ENCODE measurements around the gene PMPCA.
A peak's percentile ranks its signal among the peaks of the same experiment; 100 is the strongest.
"Not testable (repeated sequence)": the region's sequence is repeated elsewhere in the genome, so short reads cannot be mapped to it uniquely, and the experiment has no call there.

PMPCA gene

DNA sequence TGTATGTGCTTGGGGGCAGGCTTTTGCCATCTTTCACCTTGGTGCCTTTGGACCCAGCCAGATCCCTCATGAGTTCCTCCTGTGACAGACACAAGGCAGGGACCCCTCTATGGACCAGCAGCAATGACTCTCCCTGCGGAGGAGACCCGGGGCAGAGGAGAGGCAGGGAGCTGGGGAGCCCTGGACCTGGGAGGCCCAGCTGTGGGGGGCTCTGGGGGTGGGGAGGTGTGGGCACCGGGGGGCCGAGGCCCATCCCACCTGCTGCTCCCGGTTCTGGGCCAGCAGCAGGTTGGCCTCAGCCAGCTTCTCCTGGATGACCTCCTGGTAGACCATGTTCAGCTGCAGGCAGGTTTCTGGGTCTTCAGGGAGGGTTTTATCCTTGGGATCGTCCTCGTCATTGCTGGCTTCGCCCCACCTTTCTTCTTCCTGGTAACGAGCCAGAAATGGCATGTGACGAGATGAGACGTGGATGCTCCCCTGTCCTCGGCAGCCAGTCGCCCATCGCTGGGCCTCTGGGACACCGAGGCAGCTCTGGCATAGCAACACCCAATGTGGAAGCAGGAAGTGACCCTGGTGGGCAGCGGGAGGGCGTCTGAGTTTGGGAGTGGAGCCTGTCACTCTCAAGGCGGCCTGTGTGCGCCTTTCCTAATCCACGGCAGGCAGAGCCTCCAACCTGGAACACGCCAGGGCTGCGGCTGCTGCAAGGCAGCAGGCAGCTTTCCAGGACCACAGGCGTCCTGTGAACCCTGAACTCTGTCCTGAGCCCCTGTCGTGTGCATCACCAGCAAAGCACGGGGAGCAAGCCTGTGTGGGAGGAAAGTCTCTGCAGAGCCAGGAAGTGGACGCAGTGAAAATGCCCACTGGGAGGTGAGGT is 14.9 kb upstream of the PMPCA start:
- DNase-seq = no peak

DNA sequence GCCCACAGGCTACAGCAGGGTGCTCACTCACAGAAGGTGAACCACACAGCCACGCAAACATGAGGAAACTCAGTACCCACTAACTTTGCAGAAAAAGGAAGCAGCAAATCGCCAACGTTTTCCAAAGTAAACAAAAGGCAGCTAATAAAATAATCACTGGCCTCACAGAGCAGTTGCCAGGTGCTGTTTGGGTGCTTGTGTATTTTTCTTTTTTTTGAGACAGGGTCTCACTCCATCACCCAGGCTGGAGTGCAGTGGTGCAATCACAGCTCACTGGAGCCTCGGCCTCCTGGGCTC is 14.3 kb upstream of the PMPCA start:
- DNase-seq = no peak

DNA sequence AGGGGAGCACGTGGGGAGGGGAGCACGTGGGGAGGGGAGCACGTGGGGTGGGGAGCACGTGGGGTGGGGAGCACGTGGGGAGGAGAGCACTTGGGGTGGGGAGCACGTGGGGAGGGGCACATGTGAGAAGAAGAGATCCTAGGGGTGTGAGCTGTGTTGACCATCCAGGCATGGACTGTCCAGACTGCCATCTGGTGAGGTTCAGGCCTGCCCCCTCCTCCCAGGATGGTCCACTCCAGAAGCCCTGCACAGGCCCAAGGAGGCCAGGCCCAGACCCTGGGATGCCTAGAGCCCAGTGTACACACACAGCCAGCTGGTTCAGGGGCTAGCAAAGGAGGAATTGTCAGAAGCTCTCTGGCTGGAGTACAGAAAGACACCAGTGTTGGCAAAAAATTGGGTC is 12.8 kb upstream of the PMPCA start:
- DNase-seq = no peak

GRCh38 chr9:136398286-136398685 is 12.2 kb upstream of the PMPCA start:
- DNase-seq = no peak

DNA sequence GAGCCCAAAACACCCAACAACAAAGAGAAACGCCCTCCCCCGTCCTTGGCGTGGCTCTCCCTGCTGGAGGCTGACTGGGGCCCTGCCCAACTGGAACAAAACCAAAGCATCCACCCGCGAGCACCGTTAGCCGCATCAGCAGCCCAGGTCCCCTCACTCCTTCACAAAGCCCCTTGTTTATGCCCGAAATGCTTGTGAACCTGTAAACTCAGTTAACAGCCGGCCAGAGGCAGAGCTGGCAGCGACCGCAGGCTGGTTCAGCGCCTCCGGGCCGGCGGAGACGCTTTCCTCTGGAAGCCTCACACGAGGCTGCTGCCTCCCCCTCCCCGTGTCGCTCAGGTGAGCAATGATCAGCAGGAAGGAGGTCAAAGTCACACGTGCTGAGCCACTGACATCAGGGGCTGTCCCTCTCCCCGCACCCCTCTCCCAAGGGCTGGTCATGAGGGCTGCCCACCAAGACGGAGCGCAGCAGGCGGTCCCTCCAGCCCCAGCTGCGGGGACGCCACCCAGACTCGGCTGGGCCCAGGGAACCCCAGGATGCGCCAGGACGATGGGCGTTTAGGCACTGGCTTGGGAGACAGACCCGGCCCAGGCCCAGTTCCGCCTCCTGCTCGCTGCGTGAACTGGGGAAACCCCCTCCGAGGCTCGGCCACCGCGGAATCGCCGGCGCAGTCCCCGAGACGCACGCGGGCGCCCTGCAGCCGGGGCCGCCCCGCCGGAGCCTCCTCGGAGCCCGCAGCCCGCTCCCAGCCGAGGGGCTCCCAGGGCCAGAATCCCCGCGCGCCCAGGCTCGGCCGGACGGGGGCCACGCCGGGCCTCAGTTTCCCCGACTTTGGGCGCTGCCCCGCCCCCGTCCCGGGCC is 11.1 kb upstream of the PMPCA start:
- peak; percentile 51 for DNase-seq

DNA sequence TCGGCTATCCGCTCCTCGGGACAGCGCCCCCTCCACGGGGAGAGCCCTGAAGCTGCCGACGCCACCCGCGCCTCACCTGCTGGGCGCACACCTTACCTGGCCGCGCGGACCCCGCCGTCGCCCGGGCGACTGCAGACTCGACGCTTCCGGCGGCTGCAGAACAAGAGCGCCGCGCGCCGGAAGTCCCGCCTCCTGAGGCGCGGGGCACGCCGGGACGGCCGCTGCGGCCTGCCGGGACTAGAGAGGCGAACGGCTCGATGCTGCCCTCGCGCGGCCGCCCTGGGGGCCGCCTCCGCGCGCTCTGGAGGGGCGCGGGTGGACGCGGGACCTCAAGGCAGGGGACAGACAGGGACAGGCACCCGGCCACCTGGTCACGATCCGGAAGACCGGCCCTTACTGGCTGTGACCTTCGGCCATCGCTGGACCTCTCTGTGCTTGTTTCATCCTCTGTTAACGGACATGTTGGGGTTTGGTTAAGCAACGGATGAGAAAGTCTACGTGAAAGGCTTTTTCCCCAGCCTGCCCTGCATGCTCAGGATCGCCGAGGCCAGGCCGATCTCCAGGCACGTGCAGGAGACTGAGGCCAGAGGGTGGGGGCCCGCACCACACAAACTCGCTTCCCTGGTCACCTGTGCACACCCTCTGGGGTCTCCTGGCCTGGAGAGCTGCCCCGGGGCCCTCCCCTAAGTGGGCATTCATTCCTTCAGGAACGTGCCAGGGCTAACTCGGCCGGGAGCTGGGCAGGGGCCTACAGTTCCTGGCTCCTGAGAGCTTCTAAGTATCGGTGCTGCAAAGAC is 10.2 kb upstream of the PMPCA start, which contains the start of gene SNAPC4:
Gene SNAPC4, minus strand, starts transcription at position 133 of the 797 bp plus-strand sequence. CDS start 1,742 bp downstream, outside the sequence.
- DNase-seq = peak; percentile 95

DNA sequence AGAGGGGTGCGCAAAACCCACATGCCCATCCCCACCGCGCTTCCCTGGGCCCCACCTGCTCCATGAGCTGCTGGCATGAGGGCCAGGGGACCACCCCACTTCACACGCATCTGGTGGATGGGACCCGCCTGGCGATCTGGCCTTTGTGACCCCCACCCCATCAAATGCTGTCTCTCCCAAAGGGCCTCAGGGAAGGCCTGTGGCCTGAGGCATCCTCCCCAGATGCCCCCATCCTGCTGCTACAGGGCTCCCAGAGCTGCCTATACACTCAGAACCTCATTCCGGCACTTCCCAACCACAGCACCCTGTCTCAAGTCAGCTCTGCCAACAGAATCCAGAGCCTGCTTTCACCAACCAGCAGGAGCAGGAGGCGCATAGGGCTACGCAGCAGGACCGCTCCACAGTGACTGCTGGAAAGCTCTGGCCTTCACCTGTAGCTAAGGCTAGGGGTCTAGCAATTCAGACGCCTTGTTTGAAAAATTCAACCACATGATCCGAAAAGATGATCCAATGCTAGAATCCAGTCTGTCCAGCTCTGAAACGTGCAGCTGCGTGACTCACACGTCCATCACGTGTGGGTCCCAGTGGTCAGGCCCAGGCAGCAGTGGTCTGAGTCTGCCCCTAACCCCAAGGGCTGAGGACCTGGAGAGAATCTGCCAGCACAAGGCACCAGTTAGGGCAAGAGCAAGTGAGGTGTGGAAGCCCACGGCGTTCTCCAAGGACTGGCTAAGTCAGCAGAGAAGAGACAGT is 9.1 kb upstream of the PMPCA start:
- DNase-seq = no peak

DNA sequence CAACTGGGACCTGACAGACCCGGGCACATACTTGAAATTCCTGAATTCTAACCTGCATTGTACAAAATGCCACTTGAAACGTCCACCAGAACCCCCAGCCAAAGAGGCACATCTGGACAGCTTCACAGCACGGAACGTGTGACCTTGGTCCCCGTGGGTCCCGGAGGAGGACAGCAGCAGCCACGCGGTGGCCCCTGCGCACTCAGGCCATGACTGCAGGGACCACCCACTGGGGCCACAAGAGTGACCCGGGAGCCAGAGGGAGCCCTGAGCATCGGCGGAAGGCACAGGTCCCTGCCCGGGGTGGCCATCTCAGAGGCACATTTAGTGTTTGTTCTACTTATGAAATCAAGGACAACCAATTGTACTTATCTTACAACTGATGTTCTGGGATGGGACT is 8.4 kb upstream of the PMPCA start:
- no peak for DNase-seq

- DNase-seq = peak; percentile 88
Observed at GRCh38 chr9:136403538-136403914, 6.9 kb upstream of the PMPCA start.

DNA sequence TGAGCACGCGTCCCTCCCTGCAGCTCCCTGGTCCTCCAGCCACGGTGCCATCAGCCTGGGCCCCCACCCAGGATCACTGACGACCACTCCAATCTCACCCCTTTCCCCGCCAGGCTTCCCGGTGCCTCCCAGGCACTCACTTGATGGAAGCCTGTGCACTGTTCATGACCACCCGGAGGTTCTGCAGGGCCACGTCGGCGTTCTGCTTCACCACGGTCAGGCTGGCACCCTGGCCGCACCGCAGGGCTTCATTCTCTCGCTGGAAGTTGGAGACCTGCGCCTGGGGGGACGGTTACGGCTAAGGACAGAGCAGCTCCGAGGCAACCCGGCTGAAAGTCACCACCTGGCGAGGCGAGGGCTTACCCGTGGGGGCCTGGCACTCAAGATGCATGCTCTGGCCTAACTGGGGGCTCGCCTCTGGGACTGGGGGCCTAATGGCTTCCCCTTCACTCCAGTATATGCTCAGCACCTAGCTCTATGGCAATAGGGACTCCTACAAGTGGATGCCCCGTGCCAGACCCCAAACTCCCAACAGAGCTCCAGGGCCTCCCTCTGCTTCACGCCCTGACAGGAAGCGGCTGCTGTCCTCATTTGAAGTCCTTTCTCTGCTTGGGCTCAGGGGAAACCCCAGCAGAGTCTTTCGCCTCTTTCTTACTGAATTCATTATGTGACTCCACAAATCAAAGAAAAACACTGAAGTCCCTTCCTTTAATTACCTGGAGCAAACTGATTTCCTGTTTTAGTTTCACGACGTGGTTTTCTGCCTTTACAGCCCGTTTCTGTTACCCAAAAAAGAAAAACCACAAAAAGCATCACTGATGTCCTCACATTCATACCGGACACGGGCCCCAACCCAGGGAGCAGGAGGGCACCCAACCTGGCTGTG is 6.3 kb upstream of the PMPCA start:
- DNase-seq = peak; percentile 73

GRCh38 chr9:136404801-136405136 is 5.7 kb upstream of the PMPCA start:
- DNase-seq = no peak

DNA sequence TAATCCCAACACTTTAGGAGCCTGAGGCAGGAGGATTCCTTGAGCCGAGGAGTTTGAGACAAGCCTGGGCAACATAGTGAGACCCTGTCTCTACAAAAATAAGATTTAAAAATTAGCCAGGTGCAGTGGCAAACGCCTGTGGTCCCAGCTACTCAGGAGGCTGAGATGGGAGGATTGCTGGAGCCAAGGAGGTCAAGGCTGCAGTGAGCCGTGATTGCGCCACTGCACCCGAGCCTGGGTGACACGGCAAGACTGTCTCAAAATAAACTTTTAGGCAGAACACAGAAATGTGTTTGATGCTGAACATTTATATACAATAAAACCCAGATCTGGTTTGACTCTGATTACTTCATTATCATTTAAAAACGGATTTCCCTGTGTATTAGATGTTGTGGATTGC is 5.0 kb upstream of the PMPCA start:
- no peak for DNase-seq

- not testable (repeated sequence) for DNase-seq
Observed at GRCh38 chr9:136405904-136406303, 4.6 kb upstream of the PMPCA start.

DNA sequence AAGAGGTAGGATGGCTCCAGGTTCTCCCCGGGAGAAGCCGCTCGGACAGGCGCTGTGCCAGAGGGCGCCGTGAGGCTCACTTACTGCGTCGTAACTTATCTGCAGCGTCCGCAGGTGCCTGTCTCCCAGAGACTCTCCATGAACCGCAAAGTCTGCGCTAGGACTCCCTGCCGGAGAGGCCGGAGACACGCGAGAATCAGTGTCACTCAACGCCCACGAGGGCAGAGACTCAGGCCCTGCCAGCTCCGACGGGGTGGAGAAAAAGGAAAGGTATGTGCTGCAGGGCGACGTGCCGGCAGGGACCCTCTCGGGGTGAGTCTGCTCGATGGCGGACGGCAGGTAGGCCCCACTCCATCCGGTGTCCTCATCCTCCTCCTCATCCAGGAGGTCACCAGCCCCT is 3.4 kb upstream of the PMPCA start:
- not testable (repeated sequence) for DNase-seq

DNA sequence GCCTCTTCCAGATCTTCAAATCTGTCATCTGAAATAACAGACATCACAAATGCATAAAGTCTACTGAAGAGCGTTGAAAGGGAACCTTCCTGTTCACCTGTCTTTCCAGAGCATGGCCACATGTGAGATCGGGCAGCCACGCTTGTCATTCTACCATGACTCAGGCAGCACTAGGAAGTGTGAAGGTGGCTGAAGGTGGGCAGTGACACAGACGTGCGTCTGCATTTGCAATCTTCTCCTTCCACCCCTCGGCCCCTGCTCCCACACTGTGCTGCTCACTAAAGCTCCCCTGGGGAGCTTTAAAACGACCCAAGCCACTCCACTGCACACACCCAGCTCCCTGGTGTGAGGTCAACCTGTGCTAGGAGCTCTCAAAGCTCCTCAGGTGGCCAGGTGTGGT is 2.5 kb upstream of the PMPCA start:
- peak; percentile 51 for DNase-seq

DNA sequence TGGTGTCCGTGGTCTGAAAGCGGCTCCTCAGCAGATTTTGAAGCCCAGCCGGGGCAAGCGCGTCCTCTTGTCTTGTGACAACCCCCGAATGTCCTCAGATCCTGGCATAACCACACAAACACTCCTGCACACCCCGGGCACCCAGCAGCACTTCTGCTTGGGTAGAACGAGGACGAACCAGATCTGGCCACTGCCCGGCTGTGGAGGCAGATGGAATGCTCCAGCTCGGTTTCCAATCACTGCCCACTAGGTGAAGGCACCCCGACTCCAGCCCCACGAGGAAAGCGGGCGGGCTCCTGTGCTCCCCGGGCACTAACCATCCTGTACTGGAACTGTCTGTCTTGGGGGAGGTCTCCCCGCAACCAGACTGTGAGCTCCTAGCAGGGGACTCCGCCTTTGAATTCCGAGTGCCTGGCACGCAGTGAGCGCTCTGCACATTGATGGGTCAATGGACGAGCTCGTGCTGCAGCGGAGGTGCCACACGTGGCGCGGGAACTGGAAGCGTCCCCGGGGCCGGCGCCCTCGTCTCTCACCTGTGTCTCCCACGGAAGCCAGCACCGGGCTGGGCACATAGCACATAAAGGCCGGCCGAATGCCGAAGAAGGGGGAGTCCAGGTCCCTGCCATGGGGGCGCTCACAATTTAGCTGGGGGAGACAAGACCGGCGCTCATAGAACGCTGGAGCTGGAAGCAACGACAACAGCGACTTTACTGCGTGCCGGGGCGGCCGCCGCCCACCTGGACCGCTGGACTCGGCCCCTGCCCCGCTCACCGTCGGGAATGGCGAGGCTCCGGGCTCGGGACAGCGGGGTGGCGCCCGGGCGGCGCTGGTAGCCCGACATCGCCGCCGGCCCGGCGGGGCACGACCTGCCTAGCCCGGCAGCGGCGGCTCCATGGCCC is 652 bp upstream of the PMPCA start:
- DNase-seq = peak; percentile 51

DNA sequence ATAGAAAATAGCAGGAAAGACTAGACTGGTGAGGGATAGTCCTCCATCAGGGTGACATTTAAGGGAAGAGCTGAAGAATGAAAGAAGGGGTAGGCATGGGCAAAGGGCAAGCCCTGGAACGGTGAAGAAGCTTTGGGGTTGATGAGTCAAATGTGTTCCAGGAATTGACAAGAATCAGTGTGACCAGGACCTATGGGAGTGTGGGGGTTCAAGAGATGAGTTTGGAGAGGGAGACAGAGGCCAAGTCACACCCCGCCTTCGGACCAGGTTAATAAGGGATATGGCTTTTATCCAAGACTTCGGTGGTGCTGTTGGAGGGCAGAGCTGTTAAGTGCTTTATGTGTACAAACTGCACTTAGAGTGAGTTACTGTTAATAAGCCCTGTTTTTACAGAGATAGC is 920 bp downstream of the PMPCA start:
- peak; percentile 29 for DNase-seq

DNA sequence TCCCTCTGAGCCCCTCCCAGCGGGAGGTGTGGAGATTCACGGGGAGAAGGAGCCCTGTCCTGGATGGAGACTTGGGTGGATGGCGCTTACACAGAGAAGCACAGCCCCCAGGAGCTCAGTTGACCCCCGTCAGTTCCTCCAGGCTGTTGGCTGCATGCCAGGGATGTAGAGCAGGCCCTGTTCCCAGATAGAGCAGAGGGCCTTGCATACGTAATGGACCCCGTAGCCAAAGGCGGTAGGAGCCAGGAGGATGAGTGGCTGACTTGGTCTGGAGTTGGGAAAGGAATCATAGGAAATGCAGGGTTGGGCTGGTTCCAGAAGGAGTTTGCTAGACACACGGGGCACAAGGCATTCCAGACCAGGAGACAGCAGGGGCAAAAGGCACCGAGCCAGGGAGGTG is 2.5 kb downstream of the PMPCA start:
- no peak for DNase-seq

- DNase-seq = no peak
Observed at GRCh38 chr9:136416427-136416826, 6.0 kb downstream of the PMPCA start.

GRCh38 chr9:136416914-136417313 is 6.5 kb downstream of the PMPCA start:
- no peak for DNase-seq

Measured in activated CD4-positive, alpha-beta T cell treated with anti-CD3 and anti-CD28 coated beads, Interleukin-2, Interleukin-6, amounts not matched to agents 100 ng/mL and 50 ng/mL, durations not matched to agents 16 hours and 8 hours (primary cell).